ENCODE data around the gene CD4. TPM values are rescaled to one million over a fixed set of nuclear protein-coding genes. Genes with fewer than 3 reads are reported as not detected.
"Not testable (repeated sequence)": the region's sequence is repeated elsewhere in the genome, so short reads cannot be mapped to it uniquely, and the experiment has no call there.

The CD4 gene
- total RNA-seq, 1 donor = not detected

DNA sequence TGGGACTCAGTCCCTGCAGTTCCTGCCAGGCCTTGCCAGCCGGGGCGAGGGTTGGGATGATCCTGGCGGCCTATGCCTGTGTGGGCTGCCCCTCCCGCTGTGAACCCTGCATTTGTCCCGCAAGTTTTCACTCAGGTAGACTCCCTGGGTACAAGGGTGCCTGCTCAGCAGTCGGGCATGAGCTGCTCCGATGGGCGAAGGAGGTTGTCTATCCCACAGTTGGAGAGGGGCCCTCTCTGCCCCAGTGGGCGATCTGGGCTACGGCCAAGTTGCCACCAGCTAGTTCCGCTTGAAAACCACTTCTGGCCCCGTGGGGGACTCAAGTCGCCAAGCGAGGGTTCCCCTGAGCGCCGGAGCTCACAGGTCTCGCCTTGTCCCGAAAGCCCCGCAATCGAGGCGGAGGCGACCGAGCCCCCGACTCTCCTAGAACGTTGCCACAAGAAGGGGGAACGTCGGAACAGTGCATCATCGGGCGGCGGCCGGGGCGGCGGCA lies 77.6 kb downstream of the CD4 start:
- TF ChIP-seq, protein P1, sequence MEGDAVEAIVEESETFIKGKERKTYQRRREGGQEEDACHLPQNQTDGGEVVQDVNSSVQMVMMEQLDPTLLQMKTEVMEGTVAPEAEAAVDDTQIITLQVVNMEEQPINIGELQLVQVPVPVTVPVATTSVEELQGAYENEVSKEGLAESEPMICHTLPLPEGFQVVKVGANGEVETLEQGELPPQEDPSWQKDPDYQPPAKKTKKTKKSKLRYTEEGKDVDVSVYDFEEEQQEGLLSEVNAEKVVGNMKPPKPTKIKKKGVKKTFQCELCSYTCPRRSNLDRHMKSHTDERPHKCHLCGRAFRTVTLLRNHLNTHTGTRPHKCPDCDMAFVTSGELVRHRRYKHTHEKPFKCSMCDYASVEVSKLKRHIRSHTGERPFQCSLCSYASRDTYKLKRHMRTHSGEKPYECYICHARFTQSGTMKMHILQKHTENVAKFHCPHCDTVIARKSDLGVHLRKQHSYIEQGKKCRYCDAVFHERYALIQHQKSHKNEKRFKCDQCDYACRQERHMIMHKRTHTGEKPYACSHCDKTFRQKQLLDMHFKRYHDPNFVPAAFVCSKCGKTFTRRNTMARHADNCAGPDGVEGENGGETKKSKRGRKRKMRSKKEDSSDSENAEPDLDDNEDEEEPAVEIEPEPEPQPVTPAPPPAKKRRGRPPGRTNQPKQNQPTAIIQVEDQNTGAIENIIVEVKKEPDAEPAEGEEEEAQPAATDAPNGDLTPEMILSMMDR (IDR thresholded peaks at IDR 0.05; ENCODE audit: insufficient read depth, low read length) = no peak
- H3K4me3 ChIP-seq (ENCODE audit: low read depth, low read length) = peak overlapping the region; percentile 70
- DNase-seq (ENCODE audit: low read depth) = no peak

DNA sequence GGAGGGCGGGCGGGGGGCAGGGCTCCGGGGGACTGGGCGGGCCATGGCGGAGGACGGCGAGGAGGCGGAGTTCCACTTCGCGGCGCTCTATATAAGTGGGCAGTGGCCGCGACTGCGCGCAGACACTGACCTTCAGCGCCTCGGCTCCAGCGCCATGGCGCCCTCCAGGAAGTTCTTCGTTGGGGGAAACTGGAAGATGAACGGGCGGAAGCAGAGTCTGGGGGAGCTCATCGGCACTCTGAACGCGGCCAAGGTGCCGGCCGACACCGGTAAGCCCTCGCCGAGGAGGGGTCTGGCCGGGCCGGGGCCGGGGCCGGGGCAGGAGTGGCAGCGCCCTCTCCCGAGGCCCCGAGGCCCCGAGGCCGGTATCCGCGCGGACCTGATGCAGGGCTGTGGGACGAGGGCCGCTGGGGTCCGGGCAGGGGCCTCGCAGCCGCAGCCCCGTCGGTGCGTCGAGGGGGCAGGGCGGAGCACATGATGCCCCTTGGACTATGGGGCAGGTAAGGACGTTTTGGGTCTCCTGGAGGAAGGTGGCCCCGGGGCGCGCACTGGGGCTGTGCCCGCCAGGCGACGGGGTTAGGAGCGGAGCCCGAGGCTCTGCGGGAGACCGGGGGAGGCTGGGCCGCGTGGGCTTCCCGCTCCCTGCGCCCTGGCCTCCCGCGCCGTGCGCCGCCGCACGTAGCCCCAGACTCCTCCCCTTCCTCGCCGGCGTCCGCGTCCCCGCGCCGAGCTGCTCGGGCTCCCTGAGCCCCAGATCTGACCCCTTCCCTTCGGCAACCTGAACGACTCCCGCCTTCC lies 78.3 kb downstream of the CD4 start, which contains the start of gene TPI1:
TPI1 (plus strand) TSS at position 119 of the 798 bp plus-strand sequence; CDS start at position 155, 36 bp downstream.
- DNase-seq (ENCODE audit: low read depth) = peak; percentile 80
- peak within 1 kb of the TSS; percentile 91 for H3K4me3 ChIP-seq (ENCODE audit: low read depth, low read length)
- TF ChIP-seq, protein P1 (IDR thresholded peaks at IDR 0.05; ENCODE audit: insufficient read depth, low read length) = no peak

- H3K4me3 ChIP-seq (ENCODE audit: low read depth, low read length) = peak overlapping the region; percentile 91
- DNase-seq (ENCODE audit: low read depth) = no peak
- TF ChIP-seq, protein P1 (IDR thresholded peaks at IDR 0.05; ENCODE audit: insufficient read depth, low read length) = peak; percentile 34
Measured at GRCh38 chr12:6868211-6869048, 79.1 kb downstream of the CD4 start.

GRCh38 chr12:6869049-6870021 lies 80.0 kb downstream of the CD4 start:
- DNase-seq (ENCODE audit: low read depth) = peak; percentile 80
- TF ChIP-seq, protein P1 (IDR thresholded peaks at IDR 0.05; ENCODE audit: insufficient read depth, low read length) = peak; percentile 89
- H3K4me3 ChIP-seq (ENCODE audit: low read depth, low read length) = peak overlapping the region; percentile 91

DNA sequence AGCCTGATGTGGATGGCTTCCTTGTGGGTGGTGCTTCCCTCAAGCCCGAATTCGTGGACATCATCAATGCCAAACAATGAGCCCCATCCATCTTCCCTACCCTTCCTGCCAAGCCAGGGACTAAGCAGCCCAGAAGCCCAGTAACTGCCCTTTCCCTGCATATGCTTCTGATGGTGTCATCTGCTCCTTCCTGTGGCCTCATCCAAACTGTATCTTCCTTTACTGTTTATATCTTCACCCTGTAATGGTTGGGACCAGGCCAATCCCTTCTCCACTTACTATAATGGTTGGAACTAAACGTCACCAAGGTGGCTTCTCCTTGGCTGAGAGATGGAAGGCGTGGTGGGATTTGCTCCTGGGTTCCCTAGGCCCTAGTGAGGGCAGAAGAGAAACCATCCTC lies 81.0 kb downstream of the CD4 start:
- H3K4me3 ChIP-seq (ENCODE audit: low read depth, low read length); DNase-seq (ENCODE audit: low read depth): not testable (repeated sequence)

Other genes starting within 250 kb of the CD4 start
- gene IFFO1, start 233.5 kb upstream of the CD4 start, total RNA-seq (ENCODE audit: low replicate concordance) = 12.7 and 17.2 TPM in 2 replicates
- gene NOP2, start 221.2 kb upstream of the CD4 start, total RNA-seq (ENCODE audit: low replicate concordance) = 24.0 and 54.6 TPM in 2 replicates
- 161 and 462 TPM in 2 replicates for gene CHD4, start 182.1 kb upstream of the CD4 start, total RNA-seq (ENCODE audit: low replicate concordance)
- gene LPAR5, start 153.6 kb upstream of the CD4 start, total RNA-seq (ENCODE audit: low replicate concordance) = not detected in 2 replicates
- 0.36 and 0.49 TPM in 2 replicates for gene ACRBP, start 142.1 kb upstream of the CD4 start, total RNA-seq (ENCODE audit: low replicate concordance)
- 34.1 and 51.2 TPM in 2 replicates for gene ING4, start 126.4 kb upstream of the CD4 start, total RNA-seq (ENCODE audit: low replicate concordance)
- gene ZNF384, start 100.2 kb upstream of the CD4 start, total RNA-seq (ENCODE audit: low replicate concordance) = 17.7 and 29.5 TPM in 2 replicates
- gene PIANP, start 88.7 kb upstream of the CD4 start, total RNA-seq (ENCODE audit: low replicate concordance) = 0.45 TPM in 1 of 2 replicates, not detected in the other
- gene COPS7A, start 65.5 kb upstream of the CD4 start, total RNA-seq (ENCODE audit: low replicate concordance) = 71.1 and 86.0 TPM in 2 replicates
- 29.5 and 104 TPM in 2 replicates for gene MLF2, start 36.4 kb upstream of the CD4 start, total RNA-seq (ENCODE audit: low replicate concordance)
- 61.6 and 575 TPM in 2 replicates for gene PTMS, start 23.2 kb upstream of the CD4 start, total RNA-seq (ENCODE audit: low replicate concordance)
- 0.16 TPM in 1 of 2 replicates, not detected in the other for gene LAG3, start 17.0 kb upstream of the CD4 start, total RNA-seq (ENCODE audit: low replicate concordance)
- 2.6 and 3.5 TPM in 2 replicates for gene GPR162, start 32.3 kb downstream of the CD4 start, total RNA-seq (ENCODE audit: low replicate concordance)
- gene P3H3, start 38.9 kb downstream of the CD4 start, total RNA-seq (ENCODE audit: low replicate concordance) = 53.9 and 188 TPM in 2 replicates
- 3.4 TPM in 2 replicates for gene GNB3, start 51.4 kb downstream of the CD4 start, total RNA-seq (ENCODE audit: low replicate concordance)
- gene CDCA3, start 61.8 kb downstream of the CD4 start, total RNA-seq (ENCODE audit: low replicate concordance) = 23.5 TPM in 1 of 2 replicates, not detected in the other
- 84.0 and 140 TPM in 2 replicates for gene USP5, start 62.6 kb downstream of the CD4 start, total RNA-seq (ENCODE audit: low replicate concordance)
- 183 and 680 TPM in 2 replicates for gene TPI1, start 78.0 kb downstream of the CD4 start, total RNA-seq (ENCODE audit: low replicate concordance)
- gene SPSB2, start 83.8 kb downstream of the CD4 start, total RNA-seq (ENCODE audit: low replicate concordance) = 3.3 and 8.0 TPM in 2 replicates
- gene LRRC23, start 115.3 kb downstream of the CD4 start, total RNA-seq (ENCODE audit: low replicate concordance) = 7.0 and 62.6 TPM in 2 replicates
- 8.7 and 12.7 TPM in 2 replicates for gene ENO2, start 125.1 kb downstream of the CD4 start, total RNA-seq (ENCODE audit: low replicate concordance)
- gene ATN1, start 138.4 kb downstream of the CD4 start, total RNA-seq (ENCODE audit: low replicate concordance) = 13.6 and 13.8 TPM in 2 replicates
- gene RNU7-1, start 154.3 kb downstream of the CD4 start, total RNA-seq (ENCODE audit: low replicate concordance) = not detected in 2 replicates
- gene C12orf57, start 154.5 kb downstream of the CD4 start, total RNA-seq (ENCODE audit: low replicate concordance) = 100 and 156 TPM in 2 replicates
- not detected in 2 replicates for gene PTPN6, start 161.8 kb downstream of the CD4 start, total RNA-seq (ENCODE audit: low replicate concordance)
- 71.5 and 181 TPM in 2 replicates for gene PHB2, start 181.1 kb downstream of the CD4 start, total RNA-seq (ENCODE audit: low replicate concordance)
- gene EMG1, start 181.4 kb downstream of the CD4 start, total RNA-seq (ENCODE audit: low replicate concordance) = 26.0 and 26.8 TPM in 2 replicates
- gene LPCAT3, start 228.9 kb downstream of the CD4 start, total RNA-seq (ENCODE audit: low replicate concordance) = 5.7 and 10.6 TPM in 2 replicates